Measurements from ENCODE around the gene JAZF1.

Gene JAZF1

GRCh38 chr7:28140979-28141378 is 39.6 kb downstream of the JAZF1 start:
- no peak for DNase-seq (ENCODE audit: low read depth)
- H3K4me3 ChIP-seq (ENCODE audit: low read depth, low read length) = no peak overlapping the region
- no peak for TF ChIP-seq CTCF (IDR thresholded peaks at IDR 0.05; ENCODE audit: low read depth, low read length, missing control alignments)

GRCh38 chr7:28138837-28139236 is 41.8 kb downstream of the JAZF1 start:
- no peak for TF ChIP-seq CTCF (IDR thresholded peaks at IDR 0.05; ENCODE audit: low read depth, low read length, missing control alignments)
- DNase-seq (ENCODE audit: low read depth) = no peak
- H3K4me3 ChIP-seq (ENCODE audit: low read depth, low read length) = no peak overlapping the region

- DNase-seq (ENCODE audit: low read depth) = no peak
- no peak overlapping the region for H3K4me3 ChIP-seq (ENCODE audit: low read depth, low read length)
- TF ChIP-seq CTCF (IDR thresholded peaks at IDR 0.05; ENCODE audit: low read depth, low read length, missing control alignments) = no peak
These were observed 43.1 kb downstream of the JAZF1 start for GRCh38 chr7:28137463-28137862.

GRCh38 chr7:28136885-28137284 is 43.7 kb downstream of the JAZF1 start:
- no peak overlapping the region for H3K4me3 ChIP-seq (ENCODE audit: low read depth, low read length)
- no peak for DNase-seq (ENCODE audit: low read depth)
- TF ChIP-seq CTCF (IDR thresholded peaks at IDR 0.05; ENCODE audit: low read depth, low read length, missing control alignments) = no peak

- H3K4me3 ChIP-seq (ENCODE audit: low read depth, low read length) = no peak overlapping the region
- TF ChIP-seq CTCF (IDR thresholded peaks at IDR 0.05; ENCODE audit: low read depth, low read length, missing control alignments) = no peak
- no peak for DNase-seq (ENCODE audit: low read depth)
These were observed 44.2 kb downstream of the JAZF1 start for GRCh38 chr7:28136420-28136819.

- TF ChIP-seq CTCF (IDR thresholded peaks at IDR 0.05; ENCODE audit: low read depth, low read length, missing control alignments) = no peak
- DNase-seq (ENCODE audit: low read depth) = no peak
These were observed 44.8 kb downstream of the JAZF1 start for GRCh38 chr7:28135760-28136159.

GRCh38 chr7:28135315-28135714 is 45.3 kb downstream of the JAZF1 start:
- DNase-seq (ENCODE audit: low read depth) = no peak
- H3K4me3 ChIP-seq (ENCODE audit: low read depth, low read length) = no peak overlapping the region
- no peak for TF ChIP-seq CTCF (IDR thresholded peaks at IDR 0.05; ENCODE audit: low read depth, low read length, missing control alignments)

More at GRCh38 chr7:28135760-28136159, 44.8 kb downstream of the JAZF1 start:
- no peak overlapping the region for H3K4me3 ChIP-seq (ENCODE audit: low read depth, low read length)
